HG03097 (cell line): ENCODE results near the gene POLD2.
A peak's percentile ranks its signal among the peaks of the same experiment; 100 is the strongest.

ENCODE experiments used
- ATAC-seq: cut with Tn5 transposase; IDR thresholded peaks from one replicate; pipeline ENCODE4 v1.9.1; 2021; ENCODE audit not compliant: unreplicated experiment, low FRiP score

POLD2 gene

GRCh38 chr7:44103566-44103922, 19.8 kb downstream of the POLD2 start:
- ATAC-seq = no peak

- ATAC-seq = no peak
These were observed 20.3 kb downstream of the POLD2 start for GRCh38 chr7:44102846-44103565.

- ATAC-seq = no peak
These were observed 21.1 kb downstream of the POLD2 start for GRCh38 chr7:44101966-44102845.

GRCh38 chr7:44101303-44101965, 21.9 kb downstream of the POLD2 start:
- no peak for ATAC-seq

GRCh38 chr7:44100458-44101302, 22.7 kb downstream of the POLD2 start:
- no peak for ATAC-seq

GRCh38 chr7:44099669-44100068, 23.7 kb downstream of the POLD2 start:
- no peak for ATAC-seq

GRCh38 chr7:44098092-44099068, 25.0 kb downstream of the POLD2 start:
- ATAC-seq = no peak

- peak; percentile 45 for ATAC-seq
These were observed 26.1 kb downstream of the POLD2 start for GRCh38 chr7:44097064-44097932.

GRCh38 chr7:44096326-44096881, 26.9 kb downstream of the POLD2 start:
- ATAC-seq = no peak

GRCh38 chr7:44095781-44096180, 27.6 kb downstream of the POLD2 start:
- ATAC-seq = no peak

- ATAC-seq = no peak
These were observed 28.3 kb downstream of the POLD2 start for GRCh38 chr7:44094883-44095592.

GRCh38 chr7:44094365-44094764, 29.0 kb downstream of the POLD2 start:
- ATAC-seq = no peak

GRCh38 chr7:44093102-44093641, 30.2 kb downstream of the POLD2 start:
- ATAC-seq = no peak

GRCh38 chr7:44087911-44088838, 35.2 kb downstream of the POLD2 start:
- no peak for ATAC-seq

- no peak for ATAC-seq
These were observed 36.7 kb downstream of the POLD2 start for GRCh38 chr7:44086627-44087026.

- ATAC-seq = no peak
These were observed 37.8 kb downstream of the POLD2 start for GRCh38 chr7:44085546-44085945.
